Effector CD4-positive, alpha-beta T cell (primary cell): ENCODE measurements around the gene NQO1.
A peak's percentile ranks its signal among the peaks of the same experiment; 100 is the strongest.
"Not testable (repeated sequence)": the region's sequence is repeated elsewhere in the genome, so short reads cannot be mapped to it uniquely, and the experiment has no call there.

Experiments used
- DNase-seq: peaks from one replicate; pipeline ENCODE4 v3.0.0-alpha.2; 2020
- total RNA-seq: gene quantifications from one replicate; lab custom pipeline; 2026; lab: John Stamatoyannopoulos, UW

The NQO1 gene
- total RNA-seq: 0.75 reads per million

GRCh38 chr16:69726313-69727060 lies at the start of gene NQO1:
TSS of gene NQO1 (minus strand) at chr16:69726560. CDS start at chr16:69726439, 121 bp downstream.
- DNase-seq: peak; percentile 73

GRCh38 chr16:69775563-69775962 lies 49.2 kb upstream of the NQO1 start:
- no peak for DNase-seq

- DNase-seq: no peak
Observed at GRCh38 chr16:69773260-69773947, 47.0 kb upstream of the NQO1 start.

GRCh38 chr16:69771651-69771967 lies 45.2 kb upstream of the NQO1 start:
- no peak for DNase-seq

GRCh38 chr16:69769404-69769803 lies 43.0 kb upstream of the NQO1 start:
- no peak for DNase-seq

GRCh38 chr16:69768666-69769065 lies 42.3 kb upstream of the NQO1 start:
- no peak for DNase-seq

- no peak for DNase-seq
Observed at GRCh38 chr16:69767459-69768229, 41.3 kb upstream of the NQO1 start.

GRCh38 chr16:69763599-69763942 lies 37.2 kb upstream of the NQO1 start:
- DNase-seq: no peak

- peak; percentile 4 for DNase-seq
Observed at GRCh38 chr16:69762814-69763598, 36.6 kb upstream of the NQO1 start.

- DNase-seq: peak; percentile 76
Observed at GRCh38 chr16:69761983-69762813, 35.8 kb upstream of the NQO1 start, which contains the start of gene WWP2. TSS of gene WWP2 (plus strand) at chr16:69762332. CDS start at chr16:69787011, 24,679 bp downstream.

GRCh38 chr16:69757375-69757774 lies 31.0 kb upstream of the NQO1 start:
- DNase-seq: not testable (repeated sequence)

GRCh38 chr16:69756705-69757104 lies 30.3 kb upstream of the NQO1 start:
- no peak for DNase-seq

GRCh38 chr16:69754469-69755310 lies 28.3 kb upstream of the NQO1 start, which contains the start of gene NOB1:
TSS of gene NOB1 (minus strand) at chr16:69754926. CDS start at chr16:69754910, 16 bp downstream.
- peak; percentile 96 for DNase-seq

GRCh38 chr16:69754143-69754468 lies 27.7 kb upstream of the NQO1 start:
- no peak for DNase-seq

- no peak for DNase-seq
Observed at GRCh38 chr16:69748694-69749345, 22.5 kb upstream of the NQO1 start.

GRCh38 chr16:69747115-69747514 lies 20.8 kb upstream of the NQO1 start:
- no peak for DNase-seq

GRCh38 chr16:69745959-69746358 lies 19.6 kb upstream of the NQO1 start:
- DNase-seq: no peak

- DNase-seq: no peak
Observed at GRCh38 chr16:69745232-69745612, 18.9 kb upstream of the NQO1 start.

GRCh38 chr16:69744363-69745231 lies 18.2 kb upstream of the NQO1 start:
- DNase-seq: no peak
